Endothelial cell of umbilical vein (primary cell): ENCODE measurements around the gene ZNF138. TPM values are rescaled to one million over a fixed set of nuclear protein-coding genes. Genes with fewer than 3 reads are reported as not detected.
"Not testable (repeated sequence)": the region's sequence is repeated elsewhere in the genome, so short reads cannot be mapped to it uniquely, and the experiment has no call there.

Experiments
- BruUV-seq: library from RNA; stranded (reverse); fragments of 400-500 nt; replicated peaks from 2 replicates; lab custom pipeline; 2021; lab: Mats Ljungman, UMichigan
- CTCF ChIA-PET: fragments of 300-600, 350-600 bp; sonication (Branson Sonifier 250); formaldehyde crosslinking; loops from one replicate; lab custom pipeline; 2021; ENCODE audit warnings: antibody characterized with exemption, inconsistent platforms; lab: Charles Lee
- POLR2A ChIA-PET: fragments of 300-600, 350-600 bp; sonication (Branson Sonifier 250); formaldehyde crosslinking; loops from one replicate; lab custom pipeline; 2021; ENCODE audit warnings: antibody characterized with exemption, inconsistent platforms; lab: Charles Lee
- DNase-seq: peaks from one replicate; pipeline ENCODE4 v3.0.0-alpha.2; 2011; ENCODE audit warnings: low read depth, low spot score
- FAIRE-seq: peaks from 2 replicates; lab custom pipeline; 2011; peaks lifted over from hg19 to GRCh38; lab: Jason Lieb, UNC
- H2AFZ ChIP-seq: 2 replicates; pipeline ENCODE4 v1.6.0; 2012; ENCODE audit warnings: low read depth, low read length, control low read depth, inconsistent platforms
- H3K27ac ChIP-seq: 2 replicates; pipeline ENCODE4 v1.5.1; 2011; ENCODE audit warnings: low read depth, mild to moderate bottlenecking, control low read depth, low read length, moderate library complexity; ENCODE audit not compliant: insufficient read depth
- H3K27me3 ChIP-seq, 2 experiments: 2 replicates each; pipeline versions ENCODE4 v1.6.0 to v1.6.1; 2011; ENCODE audit warnings: low read length in 2 of 2, mixed read lengths in 1 of 2; ENCODE audit not compliant: control insufficient read depth in 2 of 2, insufficient read depth in 2 of 2
- H3K36me3 ChIP-seq, 2 experiments: 2 replicates in 1 of 2; 3 replicates in 1 of 2; pipeline ENCODE4 v1.5.1; 2011; ENCODE audit warnings: low read length in 2 of 2, mild to moderate bottlenecking in 1 of 2, moderate library complexity in 1 of 2; ENCODE audit not compliant: control insufficient read depth in 2 of 2, insufficient read depth in 2 of 2; ENCODE audit errors: extremely low read depth in 1 of 2
- H3K4me1 ChIP-seq: 3 replicates; pipeline ENCODE4 v1.5.1; 2011; ENCODE audit warnings: mild to moderate bottlenecking, low read length; ENCODE audit not compliant: control insufficient read depth, insufficient read depth; ENCODE audit errors: extremely low read depth
- H3K4me2 ChIP-seq: 2 replicates; pipeline ENCODE4 v1.6.1; 2011; ENCODE audit warnings: low read length, control low read depth, mixed read lengths; ENCODE audit not compliant: insufficient read depth
- H3K4me3 ChIP-seq, 3 experiments: fragments of 200-600 bp in 1 of 3; sonication (generic), shearing (Covaris generic) in 1 of 3; replicated peaks in 1 of 3; 2 replicates each; pipeline ENCODE4 v1.5.1; 2011 to 2016; ENCODE audit warnings: control low read depth in 3 of 3, low read length in 3 of 3, mild to moderate bottlenecking in 2 of 3, inconsistent platforms in 1 of 3, low read depth in 1 of 3, moderate library complexity in 1 of 3; ENCODE audit not compliant: insufficient read depth in 1 of 3
- H3K79me2 ChIP-seq: 2 replicates; pipeline ENCODE4 v1.6.0; 2012; ENCODE audit warnings: low read length, inconsistent platforms; ENCODE audit not compliant: control insufficient read depth, insufficient read depth
- H3K9ac ChIP-seq: replicated peaks from 2 replicates; pipeline ENCODE3; 2011; ENCODE audit warnings: low read length, control low read depth; ENCODE audit not compliant: insufficient read depth; ENCODE audit errors: extremely low read depth
- H3K9me1 ChIP-seq: replicated peaks from 3 replicates; pipeline ENCODE4 v1.6.0; 2011; ENCODE audit warnings: mild to moderate bottlenecking, low read length; ENCODE audit not compliant: control insufficient read depth, insufficient read depth; ENCODE audit errors: extremely low read depth
- H3K9me3 ChIP-seq: replicated peaks from 2 replicates; pipeline ENCODE4 v1.5.1; 2012; ENCODE audit warnings: low read length, inconsistent platforms; ENCODE audit not compliant: control insufficient read depth, insufficient read depth
- H4K20me1 ChIP-seq: replicated peaks from 2 replicates; pipeline ENCODE3; 2011; ENCODE audit warnings: mild to moderate bottlenecking, low read length; ENCODE audit not compliant: control insufficient read depth, insufficient read depth; ENCODE audit errors: extremely low read depth
- EZH2 ChIP-seq: IDR thresholded peaks from 2 replicates; pipeline ENCODE4 v1.6.1; 2012; ENCODE audit warnings: borderline replicate concordance, low read depth, mild to moderate bottlenecking, moderate library complexity, low read length, inconsistent platforms; ENCODE audit not compliant: severe bottlenecking
- FOS ChIP-seq: IDR thresholded peaks from 2 replicates; pipeline ENCODE4 v1.6.1; 2011; ENCODE audit warnings: mild to moderate bottlenecking, low read length, moderate library complexity, borderline replicate concordance; ENCODE audit not compliant: insufficient read depth
- GATA2 ChIP-seq: IDR thresholded peaks from 2 replicates; pipeline ENCODE4 v1.7.0; 2011; ENCODE audit warnings: low read depth, mild to moderate bottlenecking, moderate library complexity, mixed read lengths, low read length; ENCODE audit not compliant: insufficient read length, insufficient read depth
- JUN ChIP-seq: IDR thresholded peaks from 2 replicates; pipeline ENCODE4 v1.6.1; 2011; ENCODE audit warnings: borderline replicate concordance, low read depth; ENCODE audit not compliant: insufficient read length, insufficient read depth
- MYC ChIP-seq: IDR thresholded peaks from one replicate; pipeline ENCODE4 v1.6.1; 2011; ENCODE audit warnings: mild to moderate bottlenecking, low read depth, low read length
- POLR2A ChIP-seq: IDR thresholded peaks from 2 replicates; pipeline ENCODE4 v1.6.1; 2012; ENCODE audit warnings: low read depth, mild to moderate bottlenecking, control low read depth, low read length
- POLR2AphosphoS5 ChIP-seq: IDR thresholded peaks from 2 replicates; pipeline ENCODE4 v1.6.1; 2012; ENCODE audit warnings: low read depth, mild to moderate bottlenecking, control low read depth, low read length, moderate library complexity; ENCODE audit not compliant: insufficient read depth
- dilution Hi-C: fragments of 300-500 bp; cut with MboI; formaldehyde crosslinking; loops from one replicate; pipeline ENCODE4 v1.15.0; 2019; ENCODE audit warnings: low sequenced_read_pairs; ENCODE audit not compliant: extremely low pct_ligation_motif_present
- intact Hi-C: fragments of 100-400 bp; cut with micrococcal nuclease; formaldehyde crosslinking; loops from one replicate; pipeline ENCODE4 v1.10.0; 2022
- polyA plus RNA-seq, 4 experiments: library from polyadenylated mRNA; depleted of rRNA in 3 of 4; stranded (reverse) in 3 of 4; unstranded in 1 of 4; fragments of >200 nt; gene quantifications; 2 replicates each; pipeline versions ENCODE4 v1.2.1 to v1.2.3, GENCODE V29; 2011 to 2012; ENCODE audit warnings: missing spikeins in 1 of 4
- total RNA-seq: library from RNA; stranded (reverse); gene quantifications from 2 replicates; pipeline ENCODE4 v1.2.3, GENCODE V29; 2021
- TF ChIP-seq, protein P1 (sequence below), 2 donors: IDR thresholded peaks; 1 replicate in 1 of 2; 2 replicates in 1 of 2; pipeline ENCODE4 v1.5.1; 2011; ENCODE audit warnings: low read length in 2 of 2, mild to moderate bottlenecking in 2 of 2, moderate library complexity in 2 of 2, control low read depth in 1 of 2, inconsistent platforms in 1 of 2, low read depth in 1 of 2; ENCODE audit not compliant: insufficient read depth in 1 of 2; ENCODE audit errors: extremely low read depth in 1 of 2
- TF ChIP-seq, protein P2 (sequence below): IDR thresholded peaks from 2 replicates; pipeline ENCODE4 v1.6.1; 2011; ENCODE audit not compliant: insufficient read depth, insufficient read length

Gene ZNF138
- total and polyA plus RNA-seq, 2 donors (not counting 3 experiments of a cell fraction or from before 2014, with no cell fraction given): 2.0 to 3.3 TPM

DNA sequence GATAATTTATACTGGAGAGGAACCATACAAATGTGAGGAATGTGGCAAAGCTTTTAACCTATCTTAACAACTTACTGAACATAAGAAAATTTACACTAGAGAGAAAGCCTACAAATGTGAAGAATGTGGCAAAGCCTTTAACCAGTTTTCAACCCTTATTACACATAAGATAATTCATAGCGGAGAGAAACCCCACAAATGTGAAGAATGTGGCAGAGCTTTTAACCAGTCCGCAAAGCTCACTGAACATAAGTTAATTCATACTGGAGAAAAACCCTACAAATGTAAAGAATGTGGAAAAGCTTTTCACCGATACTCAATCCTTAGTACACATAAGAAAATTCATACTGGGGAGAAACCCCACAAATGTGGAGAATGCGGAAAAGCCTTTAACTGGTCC lies 37.9 kb downstream of the ZNF138 start:
- Histone ChIP-seq H2AFZ (no peak overlapping the region), H3K9ac (no peak overlapping the region), H3K4me1 (no peaks in the 10 kb centered on the region), H3K27me3 (no peaks in the 10 kb centered on the region), H4K20me1 (no peaks in the 10 kb centered on the region), H3K79me2 (no peaks in the 10 kb centered on the region), H3K9me1 (no peaks in the 10 kb centered on the region), H3K4me3 (no peak overlapping the region), H3K36me3 (no peaks in the 10 kb centered on the region), H3K27ac (no peak overlapping the region), H3K4me2 (no peak overlapping the region), H3K9me3 (no peaks in the 10 kb centered on the region)
- no TSS peak for BruUV-seq
- DNase-seq (no peak), FAIRE-seq (no peak)
- dilution Hi-C loops (no loop called here), intact Hi-C loops (no loop called here)
- CTCF ChIA-PET: no interaction called here
- TF ChIP-seq MYC (no peak), FOS (no peak), EZH2 (no peak), JUN (no peak)
- POLR2A ChIA-PET: no interaction called here

DNA sequence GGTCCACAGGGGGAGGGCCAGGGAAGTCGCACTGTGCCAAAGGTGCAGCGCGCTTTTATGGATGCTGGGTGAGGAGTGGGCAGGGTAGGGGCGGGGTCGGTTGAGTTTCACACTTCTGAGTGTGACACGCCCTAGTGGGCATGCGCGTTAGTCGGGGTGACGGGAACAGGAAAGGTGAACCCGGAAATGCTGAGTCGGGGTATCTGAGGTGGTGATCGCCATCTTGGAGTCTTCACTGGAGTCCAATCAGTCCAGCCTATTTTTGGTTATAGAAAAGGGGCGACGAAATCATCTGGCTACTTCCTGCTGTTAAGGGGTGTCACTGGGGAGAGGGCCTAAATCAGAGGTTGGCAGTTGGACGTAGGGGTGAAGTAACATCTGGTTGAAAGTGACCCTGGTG lies 40.8 kb downstream of the ZNF138 start:
- intact Hi-C loops: no loop called here
- no peak for DNase-seq
- Histone ChIP-seq H4K20me1 (no peaks in the 10 kb centered on the region), H3K36me3 (no peaks in the 10 kb centered on the region), H3K27ac (no peak overlapping the region), H3K9ac (no peak overlapping the region), H3K79me2 (no peaks in the 10 kb centered on the region), H3K4me1 (no peaks in the 10 kb centered on the region), H3K4me3 (no peak overlapping the region), H3K9me1 (no peaks in the 10 kb centered on the region), H3K9me3 (no peaks in the 10 kb centered on the region), H3K4me2 (no peak overlapping the region), H2AFZ (no peak overlapping the region), H3K27me3 (no peaks in the 10 kb centered on the region)
- CTCF ChIA-PET: no interaction called here
- dilution Hi-C loops: no loop called here
- no TSS peak for BruUV-seq
- FAIRE-seq: no peak
- no peak for TF ChIP-seq MYC
- no peak for TF ChIP-seq EZH2
- TF ChIP-seq POLR2AphosphoS5: no peak
- TF ChIP-seq, protein P1, sequence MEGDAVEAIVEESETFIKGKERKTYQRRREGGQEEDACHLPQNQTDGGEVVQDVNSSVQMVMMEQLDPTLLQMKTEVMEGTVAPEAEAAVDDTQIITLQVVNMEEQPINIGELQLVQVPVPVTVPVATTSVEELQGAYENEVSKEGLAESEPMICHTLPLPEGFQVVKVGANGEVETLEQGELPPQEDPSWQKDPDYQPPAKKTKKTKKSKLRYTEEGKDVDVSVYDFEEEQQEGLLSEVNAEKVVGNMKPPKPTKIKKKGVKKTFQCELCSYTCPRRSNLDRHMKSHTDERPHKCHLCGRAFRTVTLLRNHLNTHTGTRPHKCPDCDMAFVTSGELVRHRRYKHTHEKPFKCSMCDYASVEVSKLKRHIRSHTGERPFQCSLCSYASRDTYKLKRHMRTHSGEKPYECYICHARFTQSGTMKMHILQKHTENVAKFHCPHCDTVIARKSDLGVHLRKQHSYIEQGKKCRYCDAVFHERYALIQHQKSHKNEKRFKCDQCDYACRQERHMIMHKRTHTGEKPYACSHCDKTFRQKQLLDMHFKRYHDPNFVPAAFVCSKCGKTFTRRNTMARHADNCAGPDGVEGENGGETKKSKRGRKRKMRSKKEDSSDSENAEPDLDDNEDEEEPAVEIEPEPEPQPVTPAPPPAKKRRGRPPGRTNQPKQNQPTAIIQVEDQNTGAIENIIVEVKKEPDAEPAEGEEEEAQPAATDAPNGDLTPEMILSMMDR (IDR thresholded peaks at IDR 0.05; ENCODE audit: extremely low read depth in 1 of 2, insufficient read depth in 1 of 2, low read depth in 1 of 2, low read length in 2 of 2): no peak
- no peak for TF ChIP-seq GATA2
- no peak for TF ChIP-seq FOS
- no peak for TF ChIP-seq JUN
- no peak for TF ChIP-seq POLR2A
- TF ChIP-seq, protein P2, sequence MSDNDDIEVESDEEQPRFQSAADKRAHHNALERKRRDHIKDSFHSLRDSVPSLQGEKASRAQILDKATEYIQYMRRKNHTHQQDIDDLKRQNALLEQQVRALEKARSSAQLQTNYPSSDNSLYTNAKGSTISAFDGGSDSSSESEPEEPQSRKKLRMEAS: no peak
- POLR2A ChIA-PET: no interaction called here

DNA sequence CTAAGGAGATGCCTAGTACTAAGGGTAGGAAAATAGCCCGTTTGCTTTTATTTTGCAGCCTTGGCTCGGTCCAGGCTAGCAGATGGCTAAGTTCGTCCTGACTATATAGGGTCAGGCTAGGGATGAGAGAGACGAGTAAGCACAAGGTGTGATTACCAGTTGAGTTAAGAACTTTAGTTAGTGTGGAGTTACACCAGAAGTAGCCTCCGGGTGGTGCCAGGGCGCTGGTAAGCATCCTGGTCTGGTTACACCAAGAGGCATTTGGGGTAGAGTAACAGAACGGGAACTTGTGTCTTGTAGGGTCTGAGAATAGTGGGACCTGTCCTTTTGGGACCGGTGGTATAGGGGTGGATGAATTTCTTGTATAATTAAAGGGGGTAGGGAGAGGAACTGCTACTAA lies 41.6 kb downstream of the ZNF138 start:
- H3K79me2 ChIP-seq, H3K27ac ChIP-seq, H3K4me3 ChIP-seq, intact Hi-C loops, CTCF ChIA-PET, POLR2A ChIA-PET, H3K9me3 ChIP-seq, H4K20me1 ChIP-seq, H3K9ac ChIP-seq, H2AFZ ChIP-seq, H3K4me2 ChIP-seq, dilution Hi-C loops, H3K9me1 ChIP-seq, H3K36me3 ChIP-seq, DNase-seq, FAIRE-seq, BruUV-seq, H3K4me1 ChIP-seq, H3K27me3 ChIP-seq: not testable (repeated sequence)
